ENCODE results near the gene MGAT4B. TPM values are rescaled to one million over a fixed set of nuclear protein-coding genes. Genes with fewer than 3 reads are reported as not detected.

Gene MGAT4B
- total and polyA plus RNA-seq, 2 of the 13 experiments (the other 11 are each of a cell fraction or from before 2014, with no cell fraction given): 93.5 to 130 TPM

DNA sequence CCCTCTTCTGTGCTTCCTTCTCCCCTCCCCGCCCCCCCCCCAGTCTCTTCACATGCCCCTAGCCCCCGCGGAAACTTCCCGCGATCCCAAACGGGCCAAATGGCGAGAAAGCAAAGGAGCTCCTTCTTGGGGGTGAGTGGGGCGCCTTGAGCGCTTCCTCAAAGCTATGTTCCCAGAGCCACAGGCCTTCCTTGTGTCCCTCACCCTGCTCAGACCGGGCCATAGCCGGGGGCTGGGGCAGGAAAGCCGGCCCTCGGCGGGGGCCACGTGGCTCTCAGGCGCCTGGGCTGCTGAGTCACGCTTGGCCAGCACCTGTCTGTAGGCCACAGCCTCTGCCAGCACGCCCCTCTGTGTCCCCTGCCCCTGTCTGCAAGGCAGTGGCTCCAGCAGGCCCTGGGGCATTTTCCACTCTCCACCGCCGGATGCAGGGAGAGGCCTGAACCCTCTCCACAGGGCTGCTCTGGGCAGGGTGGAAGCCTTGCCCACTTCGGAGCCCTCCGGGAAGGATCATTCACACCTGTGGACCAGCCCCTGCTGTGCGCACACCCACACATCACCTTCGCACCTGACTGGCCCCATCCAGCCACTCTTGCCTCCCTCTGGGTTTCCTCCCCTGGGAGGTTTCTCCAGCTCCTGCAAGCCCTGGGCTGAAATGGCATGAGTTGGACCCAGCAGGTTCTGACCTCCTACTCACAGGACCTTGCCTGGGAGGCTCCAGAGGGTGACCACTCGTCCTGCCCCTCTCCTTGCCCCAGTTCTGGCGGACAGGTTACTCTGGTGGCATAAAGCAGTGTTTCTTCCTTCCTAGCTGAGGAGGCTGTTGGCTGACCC lies 12.8 kb upstream of the MGAT4B start (continued):
- no peak for TF ChIP-seq KAT7 (CRISPR knock-in tag; IDR thresholded peaks at IDR 0.05; ENCODE audit: borderline replicate concordance)
- TF ChIP-seq, protein P1, sequence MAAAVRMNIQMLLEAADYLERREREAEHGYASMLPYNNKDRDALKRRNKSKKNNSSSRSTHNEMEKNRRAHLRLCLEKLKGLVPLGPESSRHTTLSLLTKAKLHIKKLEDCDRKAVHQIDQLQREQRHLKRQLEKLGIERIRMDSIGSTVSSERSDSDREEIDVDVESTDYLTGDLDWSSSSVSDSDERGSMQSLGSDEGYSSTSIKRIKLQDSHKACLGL (CRISPR knock-in tag; IDR thresholded peaks at IDR 0.05): peak; percentile 99; the same call in 1 of the 2 replicates
- peak; percentile 49 for TF ChIP-seq RAD21 (CRISPR knock-in tag; IDR thresholded peaks at IDR 0.05)
- TF ChIP-seq ZMYM4 (CRISPR knock-in tag; IDR thresholded peaks at IDR 0.05): 0 out of 2 replicates have a peak, but pooled peaks have one; percentile 30
- no peak for TF ChIP-seq ZBTB3 (CRISPR knock-in tag; IDR thresholded peaks at IDR 0.05; ENCODE audit: borderline replicate concordance, low read depth)
- TF ChIP-seq HNF4A (CRISPR knock-in tag; IDR thresholded peaks at IDR 0.05): 0 out of 2 replicates have a peak, but pooled peaks have one; percentile 14
- TF ChIP-seq SP5 (CRISPR knock-in tag; IDR thresholded peaks at IDR 0.05; ENCODE audit: borderline replicate concordance, low read depth): no peak
- TF ChIP-seq ZNF883 (CRISPR knock-in tag; IDR thresholded peaks at IDR 0.05; ENCODE audit: not compliant biosample characterization): peak; percentile 37
- 0 out of 2 replicates have a peak, but pooled peaks have one; percentile 3 for TF ChIP-seq YEATS2 (CRISPR knock-in tag; IDR thresholded peaks at IDR 0.05; ENCODE audit: borderline replicate concordance)
- TF ChIP-seq ZNF766 (CRISPR knock-in tag; IDR thresholded peaks at IDR 0.05; ENCODE audit: borderline replicate concordance): peak; percentile 39; the same call in 1 of the 2 replicates
- TF ChIP-seq ZNF768 (CRISPR knock-in tag; IDR thresholded peaks at IDR 0.05): no peak

DNA sequence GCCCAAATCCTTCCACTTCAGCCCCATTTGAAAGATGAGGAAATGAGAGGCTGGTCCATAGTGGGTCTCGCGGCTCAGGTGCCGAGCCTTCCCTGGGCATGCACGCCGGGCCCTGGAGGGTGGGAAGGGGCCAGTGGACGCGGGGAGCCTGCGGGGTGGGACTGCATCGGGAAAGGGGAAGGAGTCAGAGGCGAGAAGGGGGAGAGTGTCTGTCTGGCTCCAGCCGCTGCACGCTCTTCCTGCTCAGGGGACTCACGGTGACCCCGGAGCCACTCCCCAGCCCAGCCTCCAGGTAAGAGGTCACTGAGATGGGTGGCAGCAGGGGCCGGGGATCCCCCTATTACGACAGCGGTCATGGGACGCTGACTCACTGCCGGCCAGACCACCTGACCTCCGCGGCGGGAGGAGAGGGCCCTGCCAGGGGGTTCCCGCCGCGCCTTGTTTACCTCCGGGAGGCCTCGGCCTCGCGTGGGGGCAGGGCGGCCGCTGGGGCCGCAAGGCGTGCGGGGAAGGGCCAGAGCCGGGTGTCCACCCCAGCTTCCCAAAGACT lies 12.2 kb upstream of the MGAT4B start:
- ChIA-PET CTCF (ENCODE audit: low intra/inter-chr PET ratio, low total read pairs) (no interaction called here), POLR2A (interaction anchor here (0.7 to 5.3 kb wide), 11 partner anchors 8 to 196 kb away, joined by 3 to 115 read pairs (median 7); partner anchors contain the start of genes CBY3, HNRNPH1, MAML1 and MGAT4B)
- 0% methylated on average over 3 of the region's 35 CpGs for WGBS (ENCODE audit: low lambda C conversion rate)
- H3K4me3 ChIP-seq (replicated peaks in 1 of 3; ENCODE audit: insufficient read depth in 1 of 3, low read depth in 2 of 3, low read length in 3 of 3): peak overlapping the region; percentile 49 to 99 (median 58); a peak in 5 of 6 replicates
- H3K27ac ChIP-seq (ENCODE audit: extremely low read length, insufficient read depth, low read length): peak overlapping the region; percentile 99
- in situ Hi-C loops (cut with HindIII; ENCODE audit: extremely low pct_ligation_motif_present, low pct_unique_long_range_greater_than_20kb) (no loop called here), intact Hi-C loops (cut with micrococcal nuclease; ENCODE audit: unreplicated experiment) (loop anchor here (1.0 to 2.0 kb wide), 2 partner anchors 11 to 14 kb away; no protein-coding TSS in a partner anchor)
- DNase-seq (ENCODE audit: low spot score) (peak; percentile 94), ATAC-seq (peak; percentile 65), FAIRE-seq (peak; percentile 82)
- peaks cover 34% of the 10 kb centered on the region for H3K79me2 ChIP-seq (ENCODE audit: insufficient read depth, low read length)
- peak overlapping the region; percentile 100 for H3K9ac ChIP-seq (ENCODE audit: insufficient read depth, low read depth, low read length)
- peaks cover 25% of the 10 kb centered on the region for H4K20me1 ChIP-seq (ENCODE audit: insufficient read depth, low read length)
- H2AFZ ChIP-seq (ENCODE audit: low read length): no peak overlapping the region
- H3K4me1 ChIP-seq (ENCODE audit: insufficient read depth, low read length): peaks cover 51% of the 10 kb centered on the region
- no TSS peak for BruUV-seq (replicated peaks)
- H3K4me2 ChIP-seq (ENCODE audit: low read depth, low read length): peak overlapping the region; percentile 92
- no peaks in the 10 kb centered on the region for H3K27me3 ChIP-seq (ENCODE audit: control insufficient read depth in 1 of 2, insufficient read depth in 2 of 2, low read length in 2 of 2)
- no peaks in the 10 kb centered on the region for H3K9me3 ChIP-seq (ENCODE audit: low read length)
- H3K36me3 ChIP-seq (replicated peaks in 1 of 2; ENCODE audit: control insufficient read depth in 1 of 2, insufficient read depth in 2 of 2, low read length in 2 of 2): peaks cover 9 to 13% of the 10 kb centered on the region in 2 experiments; a peak in 3 of 5 replicates
- TF ChIP-seq SRF (IDR thresholded peaks at IDR 0.05; ENCODE audit: low read depth, low read length) (no peak), BHLHE40 (IDR thresholded peaks at IDR 0.05; ENCODE audit: low read length) (peak; percentile 68), TBL1XR1 (IDR thresholded peaks at IDR 0.05; ENCODE audit: borderline replicate concordance, low read length, partially characterized antibody) (peak; percentile 76), PRPF4 (IDR thresholded peaks at IDR 0.05; ENCODE audit: low read depth, low read length, poor library complexity, severe bottlenecking) (peak; percentile 89), YY1 (IDR thresholded peaks at IDR 0.05; ENCODE audit: insufficient read depth, insufficient replicate concordance, low read depth, low read length) (peak; percentile 75)

All from HepG2 (cell line).